ENCODE results near the gene NMRAL1. TPM values are rescaled to one million over a fixed set of nuclear protein-coding genes. Genes with fewer than 3 reads are reported as not detected.
A peak's percentile ranks its signal among the peaks of the same experiment; 100 is the strongest.

The NMRAL1 gene
- total RNA-seq, 1 experiment from 2014 or later, result 48.6 TPM

DNA sequence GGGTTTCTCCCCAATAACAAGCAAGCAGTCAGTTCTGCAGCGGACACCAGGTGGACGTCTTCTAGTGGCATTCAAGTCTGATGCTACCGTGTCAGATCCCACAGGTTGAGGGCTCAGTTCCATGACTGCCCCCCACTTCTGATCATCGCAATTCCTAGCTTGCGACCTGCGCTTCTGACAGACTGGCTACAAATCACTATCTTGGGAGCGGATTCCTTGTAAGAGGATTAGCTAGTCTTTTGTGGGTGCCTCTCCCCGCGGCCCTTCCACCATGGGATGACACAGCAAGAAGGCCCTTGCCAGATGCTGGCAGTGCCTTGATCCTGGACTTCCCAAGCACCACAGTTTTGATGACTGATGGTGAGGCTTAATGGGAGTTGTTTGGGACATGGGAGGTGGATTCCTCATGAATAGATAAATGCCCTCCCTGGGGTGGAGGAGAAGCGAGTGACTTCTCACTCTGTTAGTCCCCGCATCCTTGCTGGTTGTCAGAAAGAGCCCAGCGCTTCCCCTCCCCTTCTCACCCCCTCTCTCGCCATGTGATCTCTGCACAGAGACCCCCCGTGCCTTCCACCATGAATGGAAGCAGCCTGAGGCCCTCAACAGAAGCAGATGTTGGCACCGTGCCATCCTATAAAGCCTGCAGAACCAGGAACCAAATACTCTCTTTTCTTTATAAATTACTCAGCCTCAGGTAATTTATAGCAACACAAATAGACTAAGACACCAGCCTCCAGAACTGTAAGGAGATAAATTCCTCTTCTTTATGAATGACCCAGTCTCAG, 45.0 kb upstream of the NMRAL1 start:
- H3K27ac Mint-ChIP-seq (ENCODE audit: low read depth, unreplicated experiment), result no peak overlapping the region
- CTCF ChIA-PET, result interaction anchor here (1.2 to 3.1 kb wide), 6 partner anchors 12 to 105 kb away, joined by 4 to 23 read pairs (median 8); partner anchors contain the start of gene MGRN1

GRCh38 chr16:4517812-4518680, 43.6 kb upstream of the NMRAL1 start:
- H3K4me3 Mint-ChIP-seq (ENCODE audit: unreplicated experiment), result no peak overlapping the region
- intact Hi-C loops (cut with micrococcal nuclease), result loop anchor here (1.0 to 5.0 kb wide), 2 partner anchors 67 to 439 kb away; partner anchors contain the start of gene SEC14L5
- peak; percentile 38 for DNase-seq (ENCODE audit: unreplicated experiment)
- no peaks in the 10 kb centered on the region for H3K27me3 Mint-ChIP-seq (ENCODE audit: insufficient read depth, unreplicated experiment)
- no peaks in the 10 kb centered on the region for H3K9me3 Mint-ChIP-seq (ENCODE audit: unreplicated experiment)
- no peaks in the 10 kb centered on the region for H3K4me1 Mint-ChIP-seq (ENCODE audit: insufficient read depth, unreplicated experiment)
- BruUV-seq (replicated peaks), result no TSS peak
- H3K36me3 Mint-ChIP-seq (ENCODE audit: insufficient read depth, unreplicated experiment), result peaks cover 8% of the 10 kb centered on the region
- POLR2A ChIA-PET, result interaction anchor here (0.6 kb wide), 1 partner anchor 43 kb away, joined by 3 read pairs; no protein-coding TSS in a partner anchor
- TF ChIP-seq CTCF (IDR thresholded peaks at IDR 0.05; ENCODE audit: unreplicated experiment), result peak; percentile 73
- H3K27ac Mint-ChIP-seq (ENCODE audit: low read depth, unreplicated experiment), result no peak overlapping the region
- CTCF ChIA-PET, result interaction anchor here (0.6 to 3.1 kb wide), 19 partner anchors 8 to 135 kb away, joined by 3 to 23 read pairs (median 4); partner anchors contain the start of gene MGRN1

More for the DNA sequence above, 45.0 kb upstream of the NMRAL1 start:
- Mint-ChIP-seq H3K9me3 (ENCODE audit: unreplicated experiment) (no peaks in the 10 kb centered on the region), H3K27me3 (ENCODE audit: insufficient read depth, unreplicated experiment) (no peaks in the 10 kb centered on the region), H3K36me3 (ENCODE audit: insufficient read depth, unreplicated experiment) (no peaks in the 10 kb centered on the region), H3K4me1 (ENCODE audit: insufficient read depth, unreplicated experiment) (no peaks in the 10 kb centered on the region), H3K4me3 (ENCODE audit: unreplicated experiment) (no peak overlapping the region)
- intact Hi-C loops (cut with micrococcal nuclease), result loop anchor here (5.0 kb wide), 1 partner anchor 438 kb away; the partner anchor contains the start of gene SEC14L5
- POLR2A ChIA-PET, result no interaction called here
- no peak for DNase-seq (ENCODE audit: unreplicated experiment)
- no peak for TF ChIP-seq CTCF (IDR thresholded peaks at IDR 0.05; ENCODE audit: unreplicated experiment)
- BruUV-seq (replicated peaks), result no TSS peak

DNA sequence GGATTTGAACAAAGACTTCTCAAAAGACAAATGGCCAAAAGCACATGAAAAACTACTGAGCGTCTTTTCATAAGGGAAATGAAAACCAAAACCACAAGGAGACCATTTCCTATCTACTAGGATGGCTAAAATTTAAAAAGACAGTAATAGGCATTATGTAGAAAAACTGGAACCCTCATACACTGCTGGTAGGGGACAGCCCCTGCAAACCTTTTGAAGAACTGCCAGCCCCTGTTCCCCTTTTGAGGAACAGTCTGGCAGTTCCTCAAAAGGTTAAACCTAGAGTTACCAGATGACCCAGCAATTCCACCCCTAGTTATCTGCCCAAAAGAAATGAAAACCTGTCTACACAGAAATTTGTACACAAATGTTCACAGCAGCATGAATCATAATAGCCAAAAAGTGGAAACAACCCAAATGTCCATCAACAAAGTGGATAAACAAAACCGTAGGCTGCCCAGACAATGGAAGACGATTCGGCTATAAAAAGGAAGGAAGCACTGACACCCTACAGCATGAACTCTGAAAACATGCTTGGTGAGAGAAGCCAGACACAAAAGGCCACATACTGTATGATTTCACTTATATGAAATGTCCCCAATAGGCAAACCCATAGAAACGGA, 41.3 kb upstream of the NMRAL1 start:
- intact Hi-C loops (cut with micrococcal nuclease), result loop anchor here (5.0 kb wide), 1 partner anchor 442 kb away; the partner anchor contains the start of gene SEC14L5
- no TSS peak for BruUV-seq (replicated peaks)
- H3K27ac Mint-ChIP-seq (ENCODE audit: low read depth, unreplicated experiment), result no peak overlapping the region
- TF ChIP-seq CTCF (IDR thresholded peaks at IDR 0.05; ENCODE audit: unreplicated experiment), result no peak
- POLR2A ChIA-PET, result no interaction called here
- H3K9me3 Mint-ChIP-seq (ENCODE audit: unreplicated experiment), result no peaks in the 10 kb centered on the region
- DNase-seq (ENCODE audit: unreplicated experiment), result no peak
- H3K27me3 Mint-ChIP-seq (ENCODE audit: insufficient read depth, unreplicated experiment), result no peaks in the 10 kb centered on the region
- CTCF ChIA-PET, result interaction anchor here (1.0 to 1.7 kb wide), 2 partner anchors 9 to 70 kb away, joined by 3 to 17 read pairs; no protein-coding TSS in a partner anchor
- H3K36me3 Mint-ChIP-seq (ENCODE audit: insufficient read depth, unreplicated experiment), result peaks cover 18% of the 10 kb centered on the region
- no peaks in the 10 kb centered on the region for H3K4me1 Mint-ChIP-seq (ENCODE audit: insufficient read depth, unreplicated experiment)
- no peak overlapping the region for H3K4me3 Mint-ChIP-seq (ENCODE audit: unreplicated experiment)
